ENCODE measurements around the gene SBF1. TPM values are rescaled to one million over a fixed set of nuclear protein-coding genes. Genes with fewer than 3 reads are reported as not detected.

Gene SBF1
- total and polyA plus RNA-seq, 2 of the 13 experiments (the other 11 are each of a cell fraction or from before 2014, with no cell fraction given) = 31.7 to 40.9 TPM

GRCh38 chr22:50474710-50475651, at the start of gene SBF1 (continued):
- TF ChIP-seq ZNF687 (CRISPR knock-in tag; IDR thresholded peaks at IDR 0.05) = peak; percentile 77
- TF ChIP-seq LCORL (IDR thresholded peaks at IDR 0.05) = no peak
- TF ChIP-seq LCORL (CRISPR knock-in tag; IDR thresholded peaks at IDR 0.05) = peak; percentile 67
- no peak for TF ChIP-seq ZNF546 (CRISPR knock-in tag; conservative IDR thresholded peaks at IDR 0.05)
- TF ChIP-seq ZNF850 (CRISPR knock-in tag; conservative IDR thresholded peaks at IDR 0.05) = no peak
- TF ChIP-seq ZNF614 (CRISPR knock-in tag; IDR thresholded peaks at IDR 0.05; ENCODE audit: borderline replicate concordance) = no peak
- TF ChIP-seq, protein P1, sequence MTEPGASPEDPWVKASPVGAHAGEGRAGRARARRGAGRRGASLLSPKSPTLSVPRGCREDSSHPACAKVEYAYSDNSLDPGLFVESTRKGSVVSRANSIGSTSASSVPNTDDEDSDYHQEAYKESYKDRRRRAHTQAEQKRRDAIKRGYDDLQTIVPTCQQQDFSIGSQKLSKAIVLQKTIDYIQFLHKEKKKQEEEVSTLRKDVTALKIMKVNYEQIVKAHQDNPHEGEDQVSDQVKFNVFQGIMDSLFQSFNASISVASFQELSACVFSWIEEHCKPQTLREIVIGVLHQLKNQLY (CRISPR knock-in tag; IDR thresholded peaks at IDR 0.05) = no peak
- no peak for TF ChIP-seq RERE (CRISPR knock-in tag; IDR thresholded peaks at IDR 0.05; ENCODE audit: low read depth)
- no peak for TF ChIP-seq ZC3H13 (CRISPR knock-in tag; IDR thresholded peaks at IDR 0.05)
- TF ChIP-seq ZKSCAN5 (CRISPR knock-in tag; IDR thresholded peaks at IDR 0.05) = no peak
- TF ChIP-seq, protein P2, sequence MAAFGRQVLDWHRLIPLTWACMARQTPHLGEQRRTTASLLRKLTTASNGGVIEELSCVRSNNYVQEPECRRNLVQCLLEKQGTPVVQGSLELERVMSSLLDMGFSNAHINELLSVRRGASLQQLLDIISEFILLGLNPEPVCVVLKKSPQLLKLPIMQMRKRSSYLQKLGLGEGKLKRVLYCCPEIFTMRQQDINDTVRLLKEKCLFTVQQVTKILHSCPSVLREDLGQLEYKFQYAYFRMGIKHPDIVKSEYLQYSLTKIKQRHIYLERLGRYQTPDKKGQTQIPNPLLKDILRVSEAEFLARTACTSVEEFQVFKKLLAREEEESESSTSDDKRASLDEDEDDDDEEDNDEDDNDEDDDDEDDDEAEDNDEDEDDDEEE (CRISPR knock-in tag; IDR thresholded peaks at IDR 0.05) = 0 out of 2 replicates have a peak, but pooled peaks have one; percentile 47
- no peak for TF ChIP-seq ZNF713 (CRISPR knock-in tag; IDR thresholded peaks at IDR 0.05)
- 0 out of 2 replicates have a peak, but pooled peaks have one; percentile 45 for TF ChIP-seq ZNF691 (CRISPR knock-in tag; IDR thresholded peaks at IDR 0.05; ENCODE audit: borderline replicate concordance, low read depth)
- peak; percentile 45; the same call in 1 of the 2 replicates for TF ChIP-seq MAX (IDR thresholded peaks at IDR 0.05)
- no peak for TF ChIP-seq FOSL1 (CRISPR knock-in tag; IDR thresholded peaks at IDR 0.05; ENCODE audit: borderline replicate concordance)
- 0 out of 2 replicates have a peak, but pooled peaks have one; percentile 16 for TF ChIP-seq ZNF607 (CRISPR knock-in tag; IDR thresholded peaks at IDR 0.05; ENCODE audit: borderline replicate concordance)

Data from HepG2 (cell line).